GM12874 (cell line): ENCODE results near the gene PSMB3.

Source experiments
- TF ChIP-seq, protein P1 (sequence below): IDR thresholded peaks from 2 replicates; pipeline ENCODE4 v1.5.1; 2011; ENCODE audit warnings: low read depth, mild to moderate bottlenecking, control low read depth, low read length, moderate library complexity; ENCODE audit not compliant: insufficient read depth

Gene PSMB3

DNA sequence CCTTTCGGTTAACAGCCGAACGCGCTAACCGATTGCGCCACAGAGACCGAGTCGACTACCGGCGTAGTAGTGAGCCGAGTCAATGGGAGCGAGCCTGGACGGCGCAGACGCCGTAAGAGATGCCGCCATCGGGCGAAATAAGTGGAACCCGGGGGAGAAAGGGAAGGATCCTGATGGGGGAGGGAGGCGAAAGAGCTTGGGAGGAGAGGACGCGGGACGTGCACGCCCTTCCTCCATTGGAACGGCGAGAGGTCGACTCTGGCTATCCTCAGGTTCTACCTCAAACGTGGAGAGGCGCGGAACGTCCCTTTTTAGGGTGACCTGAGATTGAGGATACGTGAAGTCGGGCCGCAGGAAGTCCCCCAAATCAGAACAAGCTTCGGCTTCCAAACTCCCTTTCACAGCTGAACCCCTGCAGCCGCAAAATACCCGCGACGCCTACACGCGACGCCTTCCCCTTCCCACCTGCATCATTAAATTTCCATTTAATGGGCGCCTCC, 683 bp upstream of the PSMB3 start:
- TF ChIP-seq, protein P1, sequence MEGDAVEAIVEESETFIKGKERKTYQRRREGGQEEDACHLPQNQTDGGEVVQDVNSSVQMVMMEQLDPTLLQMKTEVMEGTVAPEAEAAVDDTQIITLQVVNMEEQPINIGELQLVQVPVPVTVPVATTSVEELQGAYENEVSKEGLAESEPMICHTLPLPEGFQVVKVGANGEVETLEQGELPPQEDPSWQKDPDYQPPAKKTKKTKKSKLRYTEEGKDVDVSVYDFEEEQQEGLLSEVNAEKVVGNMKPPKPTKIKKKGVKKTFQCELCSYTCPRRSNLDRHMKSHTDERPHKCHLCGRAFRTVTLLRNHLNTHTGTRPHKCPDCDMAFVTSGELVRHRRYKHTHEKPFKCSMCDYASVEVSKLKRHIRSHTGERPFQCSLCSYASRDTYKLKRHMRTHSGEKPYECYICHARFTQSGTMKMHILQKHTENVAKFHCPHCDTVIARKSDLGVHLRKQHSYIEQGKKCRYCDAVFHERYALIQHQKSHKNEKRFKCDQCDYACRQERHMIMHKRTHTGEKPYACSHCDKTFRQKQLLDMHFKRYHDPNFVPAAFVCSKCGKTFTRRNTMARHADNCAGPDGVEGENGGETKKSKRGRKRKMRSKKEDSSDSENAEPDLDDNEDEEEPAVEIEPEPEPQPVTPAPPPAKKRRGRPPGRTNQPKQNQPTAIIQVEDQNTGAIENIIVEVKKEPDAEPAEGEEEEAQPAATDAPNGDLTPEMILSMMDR: no peak

DNA sequence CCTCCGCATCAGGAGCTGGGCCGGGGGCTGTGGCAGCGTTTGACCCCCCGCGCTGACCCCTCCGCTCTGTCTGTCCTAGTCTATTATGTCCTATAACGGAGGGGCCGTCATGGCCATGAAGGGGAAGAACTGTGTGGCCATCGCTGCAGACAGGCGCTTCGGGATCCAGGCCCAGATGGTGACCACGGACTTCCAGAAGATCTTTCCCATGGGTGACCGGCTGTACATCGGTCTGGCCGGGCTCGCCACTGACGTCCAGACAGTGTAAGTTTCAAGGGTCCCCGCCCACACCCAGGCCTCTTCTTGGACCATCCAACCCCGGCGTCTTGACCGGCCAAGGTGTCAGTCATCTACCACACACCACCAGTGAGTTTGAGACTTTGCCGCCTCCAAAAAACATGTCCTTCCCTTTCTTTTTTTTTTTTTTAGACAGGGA, 548 bp downstream of the PSMB3 start:
- TF ChIP-seq, protein P1: no peak

DNA sequence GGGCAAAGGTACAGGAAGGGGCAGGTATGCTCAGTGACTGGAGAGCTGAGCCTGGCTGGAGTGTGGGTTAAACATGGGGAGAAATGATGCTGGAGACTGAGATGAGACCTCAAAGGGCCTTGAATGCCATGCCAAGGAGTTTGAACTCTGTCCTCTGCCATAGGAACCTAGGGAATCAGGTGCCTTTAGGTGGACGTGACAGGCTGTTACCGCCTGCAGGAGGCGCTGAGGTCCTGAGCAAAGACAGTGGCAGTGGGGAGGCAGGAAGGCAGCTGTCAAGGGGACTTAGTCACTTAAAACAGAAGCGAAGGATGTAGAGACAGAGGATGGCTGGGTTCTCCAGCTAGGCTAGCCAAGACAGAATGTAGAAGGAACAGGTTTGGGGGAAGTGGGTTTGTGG, 9.1 kb downstream of the PSMB3 start:
- TF ChIP-seq, protein P1: peak; percentile 45; the same call in 1 of the 2 replicates

DNA sequence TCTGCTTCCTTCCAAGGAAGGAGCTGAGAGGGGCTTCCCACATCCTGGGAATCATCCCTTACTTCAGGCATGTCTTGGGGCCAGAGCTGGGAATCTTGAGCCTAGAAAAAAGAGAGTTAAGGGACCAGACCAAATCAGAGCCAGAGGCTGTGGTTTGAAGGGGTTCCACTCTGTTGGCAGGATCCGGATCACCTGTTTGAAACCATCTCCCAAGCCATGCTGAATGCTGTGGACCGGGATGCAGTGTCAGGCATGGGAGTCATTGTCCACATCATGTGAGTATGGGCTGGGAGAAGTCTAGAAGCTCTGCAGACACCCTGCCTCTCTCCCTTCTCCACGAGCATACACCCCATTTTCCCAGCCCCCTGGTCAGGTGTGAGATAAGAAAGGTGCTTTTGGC, 9.7 kb downstream of the PSMB3 start:
- TF ChIP-seq, protein P1: no peak

DNA sequence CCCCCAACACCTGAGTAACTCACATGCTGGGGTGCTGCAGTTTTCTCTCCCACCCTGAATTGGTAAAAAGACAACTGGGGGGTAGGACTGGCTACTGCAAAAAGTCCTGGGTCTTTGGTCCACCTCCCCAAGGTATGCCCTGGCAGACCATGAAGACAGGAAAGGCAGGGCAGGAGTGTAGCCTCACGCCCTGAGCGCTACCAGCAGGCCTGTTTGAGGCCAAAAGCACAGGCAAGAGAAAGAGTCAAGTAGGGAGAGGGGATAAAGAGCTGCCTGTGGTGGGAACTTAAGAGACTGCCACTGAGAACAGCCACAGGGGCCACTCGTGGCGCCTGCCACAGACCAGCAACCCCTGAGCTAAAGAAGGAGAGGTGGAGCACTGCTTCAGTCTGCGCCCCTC, 13.8 kb downstream of the PSMB3 start:
- TF ChIP-seq, protein P1: no peak

DNA sequence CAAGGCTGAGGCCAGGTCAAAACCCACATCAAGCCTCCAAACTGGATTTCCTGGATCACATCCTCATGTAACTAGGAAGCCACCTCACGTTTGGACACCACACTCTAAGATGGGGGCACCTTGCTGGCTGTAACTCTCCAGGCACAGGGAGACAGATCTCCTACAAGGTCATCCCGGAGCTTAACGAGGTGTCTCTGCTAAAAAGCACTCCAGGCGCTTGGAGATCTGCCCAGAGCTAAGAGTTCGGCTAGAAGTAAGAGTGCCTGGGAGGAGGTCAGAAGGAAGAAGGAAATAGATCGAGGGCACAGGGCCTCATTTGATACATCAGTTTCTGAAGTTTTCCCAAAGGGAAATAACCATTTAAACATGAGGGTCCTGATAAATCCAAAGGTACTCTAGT, 15.9 kb downstream of the PSMB3 start:
- TF ChIP-seq, protein P1: no peak

DNA sequence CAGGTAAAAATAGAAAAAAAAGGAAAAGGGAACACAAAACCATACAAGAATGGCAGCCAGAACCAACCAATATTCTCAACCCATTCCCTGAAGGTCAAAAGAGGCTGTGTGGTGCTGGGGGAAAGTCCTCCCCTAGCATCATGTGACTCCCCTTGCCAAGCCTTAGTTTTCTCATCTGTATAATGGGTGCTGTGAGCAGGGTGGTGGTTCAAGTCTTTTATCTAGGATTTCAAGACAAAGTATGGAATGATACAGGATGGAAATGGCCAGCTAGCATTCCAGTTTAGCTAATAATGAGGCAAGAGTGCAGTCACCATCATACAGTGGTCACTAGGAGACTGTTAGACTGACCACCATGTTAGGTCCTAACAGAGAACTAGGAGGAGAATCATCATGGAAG, 20.7 kb downstream of the PSMB3 start:
- TF ChIP-seq, protein P1: no peak

DNA sequence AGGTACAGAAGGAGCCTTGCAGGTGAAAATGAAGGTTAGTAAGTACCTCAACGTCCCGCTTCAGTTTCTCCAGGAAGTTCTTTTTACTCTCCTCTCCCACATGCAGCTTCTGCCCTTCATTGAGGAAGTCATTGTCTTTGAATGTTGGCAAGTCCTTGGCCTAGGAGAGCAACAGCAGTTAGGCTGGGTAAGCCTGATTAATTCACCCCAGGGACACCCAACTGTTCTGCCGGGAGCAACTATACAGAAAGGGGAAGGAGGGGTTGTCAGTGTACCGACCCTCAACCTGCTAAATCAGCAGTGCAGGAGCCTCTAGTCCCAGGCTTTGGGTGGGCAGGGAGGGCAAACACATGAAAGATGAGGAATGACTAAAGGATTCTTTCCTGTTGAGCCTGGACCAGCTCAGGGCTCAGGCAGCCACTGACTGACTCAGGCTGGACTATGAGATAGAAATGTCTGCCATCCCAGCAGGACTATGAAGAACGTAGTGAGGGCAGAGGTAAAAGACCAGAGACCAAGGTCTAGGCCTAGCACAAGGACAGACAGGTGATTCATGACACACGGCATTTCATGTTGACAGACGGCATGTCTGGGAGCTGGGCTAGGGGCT, 25.2 kb downstream of the PSMB3 start:
- TF ChIP-seq, protein P1: no peak
